GM23338 (cell line): ENCODE data around the gene CPA1. TPM values are rescaled to one million over a fixed set of nuclear protein-coding genes. Genes with fewer than 3 reads are reported as not detected.

Experiments used
- ATAC-seq: fragments of 200-7000 bp; cut with Tn5 transposase; 3 replicates; pipeline ENCODE4 v1.9.1; 2020
- DNase-seq: peaks from one replicate; pipeline ENCODE4 v3.0.0-alpha.2; 2015; ENCODE audit warnings: low spot score
- H2AFZ ChIP-seq: fragments of 200-600 bp; sonication (generic); 2 replicates; pipeline ENCODE4 v1.8.0; 2016; ENCODE audit warnings: antibody characterized with exemption, mild to moderate bottlenecking, moderate library complexity
- H3F3A ChIP-seq: fragments of 200-600 bp; sonication (generic); replicated peaks from 2 replicates; pipeline ENCODE4 v1.8.0; 2017; ENCODE audit warnings: antibody characterized with exemption, mixed run types, low read depth
- H3K27ac ChIP-seq: fragments of 200-600 bp; sonication (generic); 2 replicates; pipeline ENCODE4 v1.6.1; 2016; ENCODE audit warnings: low read depth
- H3K27me3 ChIP-seq: fragments of 200-600 bp; sonication (generic); 2 replicates; pipeline ENCODE4 v1.8.0; 2016; ENCODE audit warnings: mild to moderate bottlenecking, mixed run types, moderate library complexity; ENCODE audit not compliant: insufficient read depth
- H3K36me3 ChIP-seq: fragments of 200-600 bp; sonication (generic); 2 replicates; pipeline ENCODE4 v1.8.0; 2016; ENCODE audit warnings: mild to moderate bottlenecking; ENCODE audit not compliant: insufficient read depth
- H3K4me1 ChIP-seq: fragments of 200-600 bp; sonication (generic); 2 replicates; pipeline ENCODE4 v1.8.0; 2016; ENCODE audit warnings: mild to moderate bottlenecking, moderate library complexity; ENCODE audit not compliant: insufficient read depth
- H3K4me2 ChIP-seq: fragments of 200-600 bp; sonication (generic); 2 replicates; pipeline ENCODE4 v1.7.1; 2017; ENCODE audit warnings: mixed run types
- H3K4me3 ChIP-seq: fragments of 200-600 bp; sonication (generic); 2 replicates; pipeline ENCODE4 v1.6.1; 2016; ENCODE audit warnings: mixed run types
- H3K79me2 ChIP-seq: fragments of 200-600 bp; sonication (generic); replicated peaks from 2 replicates; pipeline ENCODE4 v1.8.0; 2017; ENCODE audit warnings: mild to moderate bottlenecking; ENCODE audit not compliant: insufficient read depth
- H3K9me2 ChIP-seq: fragments of 200-600 bp; sonication (generic); 2 replicates; pipeline ENCODE4 v1.8.0; 2017; ENCODE audit not compliant: insufficient read depth
- H4K20me1 ChIP-seq: fragments of 200-600 bp; sonication (generic); replicated peaks from 2 replicates; pipeline ENCODE4 v1.8.0; 2017; ENCODE audit warnings: mild to moderate bottlenecking; ENCODE audit not compliant: insufficient read depth
- H3K27ac Mint-ChIP-seq: 2 replicates; pipeline ENCODE4 v1.8.0; 2020; ENCODE audit warnings: inconsistent platforms, mild to moderate bottlenecking, moderate library complexity, mixed read lengths
- H3K27me3 Mint-ChIP-seq: 3 replicates; pipeline ENCODE4 v1.8.0; 2022; ENCODE audit warnings: low read depth, mild to moderate bottlenecking, moderate library complexity, mixed read lengths, inconsistent platforms; ENCODE audit not compliant: insufficient read depth, poor library complexity
- H3K36me3 Mint-ChIP-seq: 3 replicates; pipeline ENCODE4 v1.8.0; 2021; ENCODE audit warnings: low read depth, mild to moderate bottlenecking, inconsistent platforms, moderate library complexity, mixed read lengths
- H3K4me1 Mint-ChIP-seq: 3 replicates; pipeline ENCODE4 v1.8.0; 2020; ENCODE audit warnings: mild to moderate bottlenecking, inconsistent platforms, mixed read lengths
- H3K4me3 Mint-ChIP-seq: 3 replicates; pipeline ENCODE4 v1.8.0; 2021; ENCODE audit warnings: moderate library complexity, mild to moderate bottlenecking, inconsistent platforms, mixed read lengths
- H3K9me3 Mint-ChIP-seq: 3 replicates; pipeline ENCODE4 v1.8.0; 2020; ENCODE audit warnings: moderate library complexity, mild to moderate bottlenecking, inconsistent platforms, mixed read lengths
- CTCF ChIP-seq, 2 experiments: fragments of 200-600 bp in 1 of 2; sonication (generic) in 1 of 2; conservative IDR thresholded peaks; 2 replicates each; pipeline versions ENCODE4 v1.5.1 to v1.6.1; 2016 to 2017; ENCODE audit warnings: antibody characterized with exemption in 2 of 2, low read depth in 2 of 2, mild to moderate bottlenecking in 2 of 2, moderate library complexity in 1 of 2
- NANOG ChIP-seq: IDR thresholded peaks from 2 replicates; pipeline ENCODE4 v1.6.1; 2016; ENCODE audit warnings: antibody characterized with exemption, borderline replicate concordance
- ZNF462 ChIP-seq: fragments of 250-450 bp; sonication (Bioruptor Pico); IDR thresholded peaks from 2 replicates; pipeline ENCODE4 v1.5.0; 2020; ENCODE audit warnings: mild to moderate bottlenecking, moderate library complexity
- polyA plus RNA-seq: library from polyadenylated mRNA; unstranded; fragments of >200 nt; fragmentation: Nextera tagmentation; extraction: Ambion mirVana; gene quantifications from 2 replicates; pipeline ENCODE4 v1.2.1, GENCODE V29; 2016
- total RNA-seq: library from RNA; depleted of rRNA; stranded (reverse); fragments of >200 nt; shearing (Covaris generic); gene quantifications from 2 replicates; pipeline ENCODE4 v1.2.3, GENCODE V29; 2014
- TF ChIP-seq, protein P1 (sequence below): IDR thresholded peaks from 2 replicates; pipeline ENCODE4 v1.6.1; 2016; ENCODE audit warnings: antibody characterized with exemption

Gene CPA1
- total and polyA plus RNA-seq, 2 experiments from 2014 or later: not detected

- Mint-ChIP-seq H3K36me3 (no peaks in the 10 kb centered on the region; the same call in 2 of the 3 replicates), H3K27ac (no peak overlapping the region), H3K4me3 (no peak overlapping the region), H3K9me3 (0 out of 3 replicates have a peak, but pooled peaks cover 3% of the 10 kb centered on the region), H3K4me1 (peaks cover 49% of the 10 kb centered on the region), H3K27me3 (peaks cover 22% of the 10 kb centered on the region)
- Histone ChIP-seq H3K27ac (no peak overlapping the region), H3K4me3 (no peak overlapping the region), H2AFZ (no peak overlapping the region), H3K9me2 (0 out of 2 replicates have a peak, but pooled peaks cover 5% of the 10 kb centered on the region), H3K4me1 (peaks cover 20% of the 10 kb centered on the region), H3K4me2 (no peak overlapping the region), H3K36me3 (no peaks in the 10 kb centered on the region), H4K20me1 (no peaks in the 10 kb centered on the region), H3K27me3 (no peaks in the 10 kb centered on the region), H3F3A (no peaks in the 10 kb centered on the region), H3K79me2 (no peaks in the 10 kb centered on the region)
- TF ChIP-seq, protein P1, sequence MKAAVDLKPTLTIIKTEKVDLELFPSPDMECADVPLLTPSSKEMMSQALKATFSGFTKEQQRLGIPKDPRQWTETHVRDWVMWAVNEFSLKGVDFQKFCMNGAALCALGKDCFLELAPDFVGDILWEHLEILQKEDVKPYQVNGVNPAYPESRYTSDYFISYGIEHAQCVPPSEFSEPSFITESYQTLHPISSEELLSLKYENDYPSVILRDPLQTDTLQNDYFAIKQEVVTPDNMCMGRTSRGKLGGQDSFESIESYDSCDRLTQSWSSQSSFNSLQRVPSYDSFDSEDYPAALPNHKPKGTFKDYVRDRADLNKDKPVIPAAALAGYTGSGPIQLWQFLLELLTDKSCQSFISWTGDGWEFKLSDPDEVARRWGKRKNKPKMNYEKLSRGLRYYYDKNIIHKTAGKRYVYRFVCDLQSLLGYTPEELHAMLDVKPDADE: no peak
- TF ChIP-seq CTCF (conservative IDR thresholded peaks at IDR 0.05; ENCODE audit: low read depth in 2 of 2) (peak; percentile 8 to 46; a peak in 2 of 4 replicates), ZNF462 (CRISPR knock-in tag) (no peak), NANOG (no peak)
- ATAC-seq: no peak
- no peak for DNase-seq
These were observed 27.1 kb upstream of the CPA1 start for GRCh38 chr7:130353196-130353595.
